Testis (tissue), 2 donors: ENCODE results near the gene TLE3.

ENCODE experiments used
- CTCF ChIP-seq, 3 experiments: fragments of 450-650 bp in 2 of 3; fragments of 200-600 bp in 1 of 3; sonication (generic) in 1 of 3; IDR thresholded peaks; one replicate each; pipeline ENCODE4 v1.5.1; 2016 to 2019; ENCODE audit warnings: antibody characterized with exemption in 3 of 3, mild to moderate bottlenecking in 2 of 3, moderate library complexity in 1 of 3
- POLR2A ChIP-seq: fragments of 450-650 bp; IDR thresholded peaks from one replicate; pipeline ENCODE4 v1.6.1; 2017; ENCODE audit warnings: antibody characterized with exemption, mild to moderate bottlenecking, moderate library complexity

GRCh38 chr15:70031261-70031660 is 66.5 kb downstream of the TLE3 start:
- no peak for TF ChIP-seq CTCF (IDR thresholded peaks at IDR 0.05)
- no peak for TF ChIP-seq POLR2A
